ENCODE data around the gene COPS8. TPM values are rescaled to one million over a fixed set of nuclear protein-coding genes. Genes with fewer than 3 reads are reported as not detected.

The COPS8 gene
- total and polyA plus RNA-seq, 4 donors = 124 to 186 (median 151) TPM

DNA sequence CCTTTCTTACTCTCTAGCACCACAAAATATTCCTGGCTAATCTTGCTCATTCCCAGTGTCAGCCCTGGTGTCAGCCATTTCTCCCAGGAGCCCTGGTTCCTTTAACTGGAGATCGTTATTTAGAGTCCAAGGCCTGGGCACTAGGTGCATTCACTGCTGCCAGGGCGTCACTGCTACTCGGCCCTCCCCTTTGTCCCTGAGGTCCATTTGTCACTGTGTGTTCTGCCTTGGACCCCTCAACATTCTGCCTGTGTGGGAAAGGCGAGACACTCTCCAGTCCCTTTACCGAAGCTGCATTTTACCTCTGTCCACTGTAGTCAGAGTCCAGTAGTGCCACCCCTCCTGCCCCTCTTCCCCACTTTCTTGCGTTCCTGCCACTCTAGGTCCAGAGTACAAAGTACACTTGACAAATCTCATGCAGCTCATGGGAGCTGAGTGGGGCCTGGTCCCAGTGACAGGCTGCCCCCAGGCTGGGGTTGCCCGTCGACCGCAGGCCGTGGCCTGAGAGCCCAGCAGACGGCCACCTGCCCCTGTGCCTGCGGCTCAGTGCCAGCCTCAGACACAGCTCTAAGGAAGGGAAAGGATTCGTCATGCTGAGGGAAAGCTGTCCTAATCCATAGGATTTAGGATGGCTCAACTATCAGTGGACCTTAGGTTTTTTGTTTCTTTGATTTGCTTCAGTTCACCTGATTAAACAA lies 52.1 kb downstream of the COPS8 start:
- no peaks in the 10 kb centered on the region for H3K9me3 ChIP-seq (ENCODE audit: control insufficient read depth, insufficient read depth, low read length)
- peak in 1 of 6 donors; percentile 4 for DNase-seq (ENCODE audit: low read depth in 4 of 6, low spot score in 6 of 6)

GRCh38 chr2:237139123-237139675 lies 53.5 kb downstream of the COPS8 start:
- no peak for DNase-seq (ENCODE audit: low read depth in 4 of 6, low spot score in 6 of 6)
- Histone ChIP-seq H3K27me3 (ENCODE audit: control insufficient read depth, insufficient read depth, low read length) (no peaks in the 10 kb centered on the region), H3K4me3 (ENCODE audit: low read depth, low read length) (no peak overlapping the region), H3K36me3 (ENCODE audit: control insufficient read depth, insufficient read depth, low read length) (no peaks in the 10 kb centered on the region), H3K27ac (ENCODE audit: low read depth, low read length) (no peak overlapping the region), H3K4me1 (ENCODE audit: control insufficient read depth, insufficient read depth, low read length) (peaks cover 7% of the 10 kb centered on the region), H3K9me3 (ENCODE audit: control insufficient read depth, insufficient read depth, low read length) (no peaks in the 10 kb centered on the region)
- 95% methylated on average over 12 of the region's 14 CpGs for WGBS (ENCODE audit: insufficient coverage)

More for the DNA sequence above, 52.1 kb downstream of the COPS8 start:
- no peak overlapping the region for H3K4me3 ChIP-seq (ENCODE audit: low read depth, low read length)
- WGBS (ENCODE audit: insufficient coverage) = 53% methylated on average over 13 of the region's 13 CpGs
- no peaks in the 10 kb centered on the region for H3K27me3 ChIP-seq (ENCODE audit: control insufficient read depth, insufficient read depth, low read length)
- H3K27ac ChIP-seq (ENCODE audit: low read depth, low read length) = no peak overlapping the region
- H3K36me3 ChIP-seq (ENCODE audit: control insufficient read depth, insufficient read depth, low read length) = no peaks in the 10 kb centered on the region
- peaks cover 7% of the 10 kb centered on the region for H3K4me1 ChIP-seq (ENCODE audit: control insufficient read depth, insufficient read depth, low read length)

DNA sequence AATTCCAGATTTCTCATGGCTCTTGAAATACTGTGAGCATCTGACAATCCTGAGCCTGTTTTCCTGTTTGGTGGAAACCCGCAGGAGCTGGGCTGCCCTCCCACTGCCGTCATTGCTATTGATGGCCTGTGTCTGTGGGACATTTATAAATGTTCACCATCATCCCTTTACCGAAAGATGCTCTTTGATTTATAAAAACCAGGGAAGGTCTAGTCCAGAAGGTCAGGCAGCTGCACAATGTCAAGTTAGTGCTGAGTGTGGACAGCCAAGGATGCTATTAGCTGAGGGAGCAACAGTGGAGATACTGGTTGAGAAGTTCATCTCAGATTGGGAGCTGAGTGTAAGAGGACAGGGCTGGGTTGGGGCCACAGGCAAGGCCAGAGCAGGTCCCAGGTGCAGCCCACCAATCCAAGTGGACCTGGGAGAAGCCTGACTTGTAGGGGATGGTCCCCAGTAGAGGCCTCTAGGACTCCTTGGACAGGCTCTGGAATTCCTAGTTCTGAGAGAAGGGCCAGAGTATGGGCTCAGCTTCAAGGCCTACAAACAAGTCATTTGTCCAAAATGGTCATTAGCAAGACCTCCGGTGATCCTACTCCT lies 55.1 kb downstream of the COPS8 start:
- no peak overlapping the region for H3K4me3 ChIP-seq (ENCODE audit: low read depth, low read length)
- no peak overlapping the region for H3K27ac ChIP-seq (ENCODE audit: low read depth, low read length)
- H3K4me1 ChIP-seq (ENCODE audit: control insufficient read depth, insufficient read depth, low read length) = peaks cover 7% of the 10 kb centered on the region
- DNase-seq (ENCODE audit: low read depth in 4 of 6, low spot score in 6 of 6) = no peak
- no peaks in the 10 kb centered on the region for H3K9me3 ChIP-seq (ENCODE audit: control insufficient read depth, insufficient read depth, low read length)
- H3K36me3 ChIP-seq (ENCODE audit: control insufficient read depth, insufficient read depth, low read length) = no peaks in the 10 kb centered on the region
- H3K27me3 ChIP-seq (ENCODE audit: control insufficient read depth, insufficient read depth, low read length) = no peaks in the 10 kb centered on the region
- WGBS (ENCODE audit: insufficient coverage) = no CpG with 5 or more reads among the region's 4 CpGs

DNA sequence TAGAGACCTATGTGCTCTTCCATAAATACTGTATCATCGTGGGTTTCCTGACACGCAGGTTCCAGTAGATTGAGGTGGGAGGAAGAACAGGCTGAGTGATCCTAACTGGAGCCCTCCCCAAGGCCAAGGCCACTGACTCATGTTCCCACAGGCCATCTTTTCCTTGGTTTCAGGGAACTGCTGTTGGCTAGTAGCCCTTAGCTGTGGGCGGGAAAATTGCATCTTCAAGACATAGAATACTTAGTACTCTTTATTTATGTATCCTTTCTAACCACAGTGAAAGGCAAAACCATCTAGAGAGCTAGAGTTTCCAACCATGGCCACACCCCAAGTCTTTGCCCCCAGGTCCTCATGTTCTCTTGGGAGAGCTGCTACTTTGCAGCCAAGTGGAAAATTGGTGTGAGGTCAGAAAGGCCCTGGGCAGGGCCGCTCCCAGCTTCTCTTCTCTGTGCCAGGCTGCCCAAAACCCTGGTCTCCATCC lies 55.9 kb downstream of the COPS8 start:
- no peak overlapping the region for H3K27ac ChIP-seq (ENCODE audit: low read depth, low read length)
- DNase-seq (ENCODE audit: low read depth in 4 of 6, low spot score in 6 of 6) = no peak
- H3K36me3 ChIP-seq (ENCODE audit: control insufficient read depth, insufficient read depth, low read length) = no peaks in the 10 kb centered on the region
- no peak overlapping the region for H3K4me3 ChIP-seq (ENCODE audit: low read depth, low read length)
- no peaks in the 10 kb centered on the region for H3K27me3 ChIP-seq (ENCODE audit: control insufficient read depth, insufficient read depth, low read length)
- H3K9me3 ChIP-seq (ENCODE audit: control insufficient read depth, insufficient read depth, low read length) = peaks cover 1% of the 10 kb centered on the region
- WGBS (ENCODE audit: insufficient coverage) = no CpG with 5 or more reads among the region's 4 CpGs
- peaks cover 7% of the 10 kb centered on the region for H3K4me1 ChIP-seq (ENCODE audit: control insufficient read depth, insufficient read depth, low read length)

- H3K9me3 ChIP-seq (ENCODE audit: control insufficient read depth, insufficient read depth, low read length) = peaks cover 11% of the 10 kb centered on the region
- WGBS (ENCODE audit: insufficient coverage) = 64% methylated on average over 2 of the region's 2 CpGs
- H3K36me3 ChIP-seq (ENCODE audit: control insufficient read depth, insufficient read depth, low read length) = no peaks in the 10 kb centered on the region
- no peak overlapping the region for H3K4me3 ChIP-seq (ENCODE audit: low read depth, low read length)
- no peak for DNase-seq (ENCODE audit: low read depth in 4 of 6, low spot score in 6 of 6)
- H3K4me1 ChIP-seq (ENCODE audit: control insufficient read depth, insufficient read depth, low read length) = no peaks in the 10 kb centered on the region
- H3K27me3 ChIP-seq (ENCODE audit: control insufficient read depth, insufficient read depth, low read length) = no peaks in the 10 kb centered on the region
- no peak overlapping the region for H3K27ac ChIP-seq (ENCODE audit: low read depth, low read length)
Observed at GRCh38 chr2:237143118-237143517, 57.4 kb downstream of the COPS8 start.

GRCh38 chr2:237143676-237144440 lies 58.2 kb downstream of the COPS8 start:
- no peaks in the 10 kb centered on the region for H3K4me1 ChIP-seq (ENCODE audit: control insufficient read depth, insufficient read depth, low read length)
- no peaks in the 10 kb centered on the region for H3K27me3 ChIP-seq (ENCODE audit: control insufficient read depth, insufficient read depth, low read length)
- WGBS (ENCODE audit: insufficient coverage) = 90% methylated on average over 4 of the region's 5 CpGs
- no peak overlapping the region for H3K27ac ChIP-seq (ENCODE audit: low read depth, low read length)
- peaks cover 11% of the 10 kb centered on the region for H3K9me3 ChIP-seq (ENCODE audit: control insufficient read depth, insufficient read depth, low read length)
- DNase-seq (ENCODE audit: low read depth in 4 of 6, low spot score in 6 of 6) = no peak
- no peak overlapping the region for H3K4me3 ChIP-seq (ENCODE audit: low read depth, low read length)
- no peaks in the 10 kb centered on the region for H3K36me3 ChIP-seq (ENCODE audit: control insufficient read depth, insufficient read depth, low read length)

- Histone ChIP-seq H3K4me1 (ENCODE audit: control insufficient read depth, insufficient read depth, low read length) (no peaks in the 10 kb centered on the region), H3K9me3 (ENCODE audit: control insufficient read depth, insufficient read depth, low read length) (peaks cover 11% of the 10 kb centered on the region), H3K27me3 (ENCODE audit: control insufficient read depth, insufficient read depth, low read length) (no peaks in the 10 kb centered on the region), H3K36me3 (ENCODE audit: control insufficient read depth, insufficient read depth, low read length) (no peaks in the 10 kb centered on the region), H3K27ac (ENCODE audit: low read depth, low read length) (no peak overlapping the region), H3K4me3 (ENCODE audit: low read depth, low read length) (no peak overlapping the region)
- WGBS (ENCODE audit: insufficient coverage) = 86% methylated on average over 1 of the region's 3 CpGs
- no peak for DNase-seq (ENCODE audit: low read depth in 4 of 6, low spot score in 6 of 6)
Observed at GRCh38 chr2:237144516-237144915, 58.8 kb downstream of the COPS8 start.

DNA sequence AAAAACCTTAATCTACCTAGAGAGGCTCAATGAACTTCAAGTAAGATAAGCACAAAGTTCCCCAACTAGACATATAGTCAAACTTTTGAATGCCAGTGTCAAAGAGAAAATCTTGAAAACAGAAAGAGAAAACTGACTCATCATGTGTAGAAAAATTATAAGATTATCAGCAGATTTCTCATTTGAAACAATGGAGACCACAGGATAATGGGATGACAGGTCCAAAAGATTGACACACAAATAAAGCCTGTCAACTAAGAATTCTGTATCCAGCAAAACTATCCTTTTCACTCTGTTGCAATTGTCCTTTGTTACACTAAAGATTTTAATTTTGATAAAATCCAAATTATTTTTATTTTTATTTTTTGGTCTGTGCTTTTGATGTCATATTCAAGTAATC lies 61.6 kb downstream of the COPS8 start:
- Histone ChIP-seq H3K4me3 (ENCODE audit: low read depth, low read length) (no peak overlapping the region), H3K27ac (ENCODE audit: low read depth, low read length) (no peak overlapping the region), H3K9me3 (ENCODE audit: control insufficient read depth, insufficient read depth, low read length) (peaks cover 11% of the 10 kb centered on the region), H3K27me3 (ENCODE audit: control insufficient read depth, insufficient read depth, low read length) (no peaks in the 10 kb centered on the region), H3K4me1 (ENCODE audit: control insufficient read depth, insufficient read depth, low read length) (no peaks in the 10 kb centered on the region), H3K36me3 (ENCODE audit: control insufficient read depth, insufficient read depth, low read length) (no peaks in the 10 kb centered on the region)
- DNase-seq (ENCODE audit: low read depth in 4 of 6, low spot score in 6 of 6) = no peak

- no peaks in the 10 kb centered on the region for H3K4me1 ChIP-seq (ENCODE audit: control insufficient read depth, insufficient read depth, low read length)
- no peaks in the 10 kb centered on the region for H3K27me3 ChIP-seq (ENCODE audit: control insufficient read depth, insufficient read depth, low read length)
- 83% methylated on average over 1 of the region's 4 CpGs for WGBS (ENCODE audit: insufficient coverage)
- no peak overlapping the region for H3K27ac ChIP-seq (ENCODE audit: low read depth, low read length)
- no peaks in the 10 kb centered on the region for H3K36me3 ChIP-seq (ENCODE audit: control insufficient read depth, insufficient read depth, low read length)
- no peak for DNase-seq (ENCODE audit: low read depth in 4 of 6, low spot score in 6 of 6)
- H3K9me3 ChIP-seq (ENCODE audit: control insufficient read depth, insufficient read depth, low read length) = peaks cover 11% of the 10 kb centered on the region
- no peak overlapping the region for H3K4me3 ChIP-seq (ENCODE audit: low read depth, low read length)
Observed at GRCh38 chr2:237148624-237149023, 62.9 kb downstream of the COPS8 start.

Measured in spinal cord (tissue), 10 donors.